ENCODE results near the gene TSPO. TPM values are rescaled to one million over a fixed set of nuclear protein-coding genes. Genes with fewer than 3 reads are reported as not detected.

Gene TSPO
- total RNA-seq, 1 experiment from 2014 or later: 396 TPM

GRCh38 chr22:43170131-43170480 lies 18.7 kb downstream of the TSPO start:
- no peak overlapping the region for H3K4me3 ChIP-seq
- H3K4me1 ChIP-seq (replicated peaks): no peaks in the 10 kb centered on the region
- DNase-seq (ENCODE audit: low read depth in 1 of 2, low spot score in 2 of 2): no peak
- H3K27ac ChIP-seq: no peak overlapping the region
- H3K36me3 ChIP-seq: peaks cover 71% of the 10 kb centered on the region
- no peaks in the 10 kb centered on the region for H3K9me3 ChIP-seq (replicated peaks)
- H3K27me3 ChIP-seq (replicated peaks): no peaks in the 10 kb centered on the region

GRCh38 chr22:43171019-43171491 lies 19.7 kb downstream of the TSPO start:
- H3K9me3 ChIP-seq (replicated peaks): no peaks in the 10 kb centered on the region
- no peaks in the 10 kb centered on the region for H3K4me1 ChIP-seq (replicated peaks)
- H3K36me3 ChIP-seq: peaks cover 75% of the 10 kb centered on the region
- no peak overlapping the region for H3K27ac ChIP-seq
- H3K27me3 ChIP-seq (replicated peaks): no peaks in the 10 kb centered on the region
- no peak overlapping the region for H3K4me3 ChIP-seq
- no peak for DNase-seq (ENCODE audit: low read depth in 1 of 2, low spot score in 2 of 2)

- DNase-seq (ENCODE audit: low read depth in 1 of 2, low spot score in 2 of 2): no peak
- Histone ChIP-seq H3K4me1 (replicated peaks) (no peaks in the 10 kb centered on the region), H3K36me3 (peaks cover 75% of the 10 kb centered on the region), H3K9me3 (replicated peaks) (no peaks in the 10 kb centered on the region), H3K27ac (no peak overlapping the region), H3K27me3 (replicated peaks) (no peaks in the 10 kb centered on the region), H3K4me3 (no peak overlapping the region)
Measured at GRCh38 chr22:43171607-43172006, 20.2 kb downstream of the TSPO start.

GRCh38 chr22:43172191-43172590 lies 20.8 kb downstream of the TSPO start:
- Histone ChIP-seq H3K4me3 (no peak overlapping the region), H3K9me3 (replicated peaks) (no peaks in the 10 kb centered on the region), H3K27ac (no peak overlapping the region), H3K36me3 (peaks cover 76% of the 10 kb centered on the region), H3K4me1 (replicated peaks) (no peaks in the 10 kb centered on the region), H3K27me3 (replicated peaks) (no peaks in the 10 kb centered on the region)
- DNase-seq (ENCODE audit: low read depth in 1 of 2, low spot score in 2 of 2): no peak

GRCh38 chr22:43173566-43173965 lies 22.2 kb downstream of the TSPO start:
- no peak overlapping the region for H3K4me3 ChIP-seq
- peaks cover 74% of the 10 kb centered on the region for H3K36me3 ChIP-seq
- DNase-seq (ENCODE audit: low read depth in 1 of 2, low spot score in 2 of 2): no peak
- H3K27ac ChIP-seq: no peak overlapping the region
- H3K9me3 ChIP-seq (replicated peaks): no peaks in the 10 kb centered on the region
- no peaks in the 10 kb centered on the region for H3K4me1 ChIP-seq (replicated peaks)
- no peaks in the 10 kb centered on the region for H3K27me3 ChIP-seq (replicated peaks)

GRCh38 chr22:43173976-43174720 lies 22.8 kb downstream of the TSPO start:
- no peak for DNase-seq (ENCODE audit: low read depth in 1 of 2, low spot score in 2 of 2)
- Histone ChIP-seq H3K27ac (no peak overlapping the region), H3K4me1 (replicated peaks) (no peaks in the 10 kb centered on the region), H3K9me3 (replicated peaks) (no peaks in the 10 kb centered on the region), H3K4me3 (no peak overlapping the region), H3K27me3 (replicated peaks) (no peaks in the 10 kb centered on the region), H3K36me3 (peaks cover 74% of the 10 kb centered on the region)

GRCh38 chr22:43174941-43175531 lies 23.7 kb downstream of the TSPO start:
- Histone ChIP-seq H3K36me3 (peaks cover 77% of the 10 kb centered on the region), H3K4me1 (replicated peaks) (no peaks in the 10 kb centered on the region), H3K9me3 (replicated peaks) (no peaks in the 10 kb centered on the region), H3K27ac (no peak overlapping the region), H3K27me3 (replicated peaks) (no peaks in the 10 kb centered on the region), H3K4me3 (no peak overlapping the region)
- no peak for DNase-seq (ENCODE audit: low read depth in 1 of 2, low spot score in 2 of 2)

- Histone ChIP-seq H3K9me3 (replicated peaks) (no peaks in the 10 kb centered on the region), H3K36me3 (peaks cover 79% of the 10 kb centered on the region)
- no peak for DNase-seq (ENCODE audit: low read depth in 1 of 2, low spot score in 2 of 2)
Measured at GRCh38 chr22:43176090-43176489, 24.7 kb downstream of the TSPO start.

GRCh38 chr22:43177479-43177878 lies 26.1 kb downstream of the TSPO start:
- Histone ChIP-seq H3K9me3 (replicated peaks) (no peaks in the 10 kb centered on the region), H3K36me3 (peaks cover 74% of the 10 kb centered on the region), H3K27me3 (replicated peaks) (no peaks in the 10 kb centered on the region), H3K27ac (no peak overlapping the region), H3K4me1 (replicated peaks) (no peaks in the 10 kb centered on the region; the same call in 1 of the 2 replicates), H3K4me3 (no peak overlapping the region)
- no peak for DNase-seq (ENCODE audit: low read depth in 1 of 2, low spot score in 2 of 2)

More at GRCh38 chr22:43176090-43176489, 24.7 kb downstream of the TSPO start:
- Histone ChIP-seq H3K4me3 (no peak overlapping the region), H3K27ac (no peak overlapping the region), H3K27me3 (replicated peaks) (no peaks in the 10 kb centered on the region), H3K4me1 (replicated peaks) (no peaks in the 10 kb centered on the region)

GRCh38 chr22:43179146-43179910 lies 28.0 kb downstream of the TSPO start:
- H3K27me3 ChIP-seq (replicated peaks): no peaks in the 10 kb centered on the region
- DNase-seq (ENCODE audit: low read depth in 1 of 2, low spot score in 2 of 2): no peak
- no peak overlapping the region for H3K27ac ChIP-seq
- peaks cover 13% of the 10 kb centered on the region for H3K4me1 ChIP-seq (replicated peaks)
- H3K9me3 ChIP-seq (replicated peaks): no peaks in the 10 kb centered on the region
- H3K4me3 ChIP-seq: no peak overlapping the region
- peaks cover 61% of the 10 kb centered on the region for H3K36me3 ChIP-seq

- H3K27ac ChIP-seq: no peak overlapping the region
- peaks cover 18% of the 10 kb centered on the region for H3K4me1 ChIP-seq (replicated peaks)
- peaks cover 56% of the 10 kb centered on the region for H3K36me3 ChIP-seq
- no peaks in the 10 kb centered on the region for H3K9me3 ChIP-seq (replicated peaks)
- no peak overlapping the region for H3K4me3 ChIP-seq
- H3K27me3 ChIP-seq (replicated peaks): no peaks in the 10 kb centered on the region
- no peak for DNase-seq (ENCODE audit: low read depth in 1 of 2, low spot score in 2 of 2)
Measured at GRCh38 chr22:43179911-43180195, 28.5 kb downstream of the TSPO start.

GRCh38 chr22:43180670-43181069 lies 29.3 kb downstream of the TSPO start:
- DNase-seq (ENCODE audit: low read depth in 1 of 2, low spot score in 2 of 2): no peak
- Histone ChIP-seq H3K36me3 (peaks cover 50% of the 10 kb centered on the region), H3K4me3 (no peak overlapping the region), H3K27ac (no peak overlapping the region), H3K4me1 (replicated peaks) (peaks cover 22% of the 10 kb centered on the region), H3K9me3 (replicated peaks) (no peaks in the 10 kb centered on the region), H3K27me3 (replicated peaks) (no peaks in the 10 kb centered on the region)

- DNase-seq (ENCODE audit: low read depth in 1 of 2, low spot score in 2 of 2): no peak
- Histone ChIP-seq H3K36me3 (peaks cover 52% of the 10 kb centered on the region), H3K27ac (no peak overlapping the region), H3K4me3 (no peak overlapping the region), H3K4me1 (replicated peaks) (peaks cover 30% of the 10 kb centered on the region), H3K9me3 (replicated peaks) (no peaks in the 10 kb centered on the region; the same call in 1 of the 2 replicates), H3K27me3 (replicated peaks) (no peaks in the 10 kb centered on the region)
Measured at GRCh38 chr22:43181321-43182076, 30.1 kb downstream of the TSPO start.

Measured in SJSA1 (cell line).